Activated T-helper 1 cell treated with anti-CD3 and anti-CD28 coated beads, Interleukin-12 subunit alpha, Interleukin-12 subunit beta, Interleukin-2, Interleukin-4 antibody, amounts not matched to agents 30 ng/mL and 10 ng/mL and 1 ng/mL, durations not matched to agents 14 hours and 24 hours and 36 hours (primary cell): ENCODE measurements around the gene C14orf180. TPM values are rescaled to one million over a fixed set of nuclear protein-coding genes. Genes with fewer than 3 reads are reported as not detected.

Experiments
- DNase-seq: peaks from one replicate; pipeline ENCODE4 v3.0.0; 2021; ENCODE audit warnings: low spot score
- H3K27ac Mint-ChIP-seq: one replicate; pipeline ENCODE4 v1.8.0; 2021; ENCODE audit warnings: mild to moderate bottlenecking, mixed read lengths
- H3K27me3 Mint-ChIP-seq: one replicate; pipeline ENCODE4 v1.8.0; 2022; ENCODE audit warnings: mild to moderate bottlenecking, moderate library complexity, mixed read lengths; ENCODE audit not compliant: insufficient read depth
- H3K36me3 Mint-ChIP-seq: one replicate; pipeline ENCODE4 v1.8.0; 2021; ENCODE audit warnings: low read depth, mixed read lengths
- H3K4me1 Mint-ChIP-seq: one replicate; pipeline ENCODE4 v1.8.0; 2021; ENCODE audit warnings: low read depth, mixed read lengths
- H3K4me3 Mint-ChIP-seq: one replicate; pipeline ENCODE4 v1.8.0; 2021; ENCODE audit warnings: mild to moderate bottlenecking, moderate library complexity, mixed read lengths
- H3K9me3 Mint-ChIP-seq: one replicate; pipeline ENCODE4 v1.8.0; 2021; ENCODE audit warnings: mixed read lengths
- intact Hi-C: fragments of 100-400 bp; cut with micrococcal nuclease; formaldehyde crosslinking; loops from one replicate; pipeline ENCODE4 v1.15.1; 2024
- total RNA-seq: library from RNA; stranded (reverse); gene quantifications from 2 replicates; pipeline ENCODE4 v1.2.3, GENCODE V29; 2022

C14orf180 gene
- total RNA-seq, 1 donor from 2014 or later, result not detected

DNA sequence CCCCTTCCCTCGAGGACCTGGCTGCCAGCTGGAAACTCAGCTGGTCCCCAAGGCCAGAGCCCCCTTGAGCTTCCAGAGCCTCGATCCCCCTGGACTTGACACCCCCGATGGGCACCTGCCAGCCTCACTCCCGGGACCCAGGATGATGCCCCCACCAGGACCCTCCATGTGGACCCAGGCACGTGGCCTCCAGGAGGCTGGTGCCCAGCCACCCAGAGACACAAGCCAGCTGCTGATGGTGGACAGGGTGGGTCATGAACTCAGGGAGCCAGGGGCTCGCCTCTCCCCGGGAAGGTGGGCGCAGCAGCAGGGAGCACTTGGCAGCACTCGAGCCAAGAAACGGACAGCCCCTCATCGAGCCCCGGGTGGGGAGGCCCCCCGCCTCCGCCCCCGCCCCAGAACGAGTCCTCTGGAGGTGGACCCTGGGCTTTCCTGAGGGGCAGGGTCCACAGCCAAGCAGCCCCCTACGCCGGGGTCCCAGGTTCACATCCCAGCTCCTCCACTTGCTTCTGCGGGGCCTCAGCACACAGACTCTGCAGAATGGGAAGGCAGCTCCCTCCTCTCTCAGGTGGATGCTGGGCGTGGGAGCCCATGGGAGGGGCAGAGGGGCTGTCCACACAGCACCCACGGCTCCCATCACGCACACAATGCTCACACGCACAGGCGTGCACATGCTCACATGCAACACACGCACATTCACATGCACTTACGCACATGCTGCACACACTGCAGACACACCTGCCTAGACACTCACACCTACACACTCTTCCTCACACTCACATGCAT lies 12.1 kb downstream of the C14orf180 start:
- Mint-ChIP-seq H3K27ac (no peak overlapping the region), H3K4me1 (no peaks in the 10 kb centered on the region), H3K4me3 (no peak overlapping the region), H3K27me3 (no peaks in the 10 kb centered on the region), H3K9me3 (no peaks in the 10 kb centered on the region), H3K36me3 (no peaks in the 10 kb centered on the region)
- no peak for DNase-seq
- intact Hi-C loops, result no loop called here

DNA sequence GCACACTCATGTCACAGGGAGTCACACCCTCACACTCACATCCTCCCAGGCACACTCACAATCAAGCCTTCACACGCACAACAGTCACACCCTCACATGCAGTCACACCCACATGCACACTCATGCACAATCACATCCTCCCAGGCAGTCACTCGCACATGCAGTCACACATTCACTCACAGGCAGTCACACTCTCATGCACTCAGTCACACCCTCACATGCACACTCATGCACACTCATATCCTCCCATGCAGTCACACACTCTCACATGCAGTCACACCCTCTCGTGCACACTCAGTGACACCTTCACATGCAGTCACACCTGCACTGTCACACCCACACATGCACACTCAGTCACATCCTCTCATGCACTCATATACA lies 12.7 kb downstream of the C14orf180 start:
- Mint-ChIP-seq H3K4me3 (no peak overlapping the region), H3K27me3 (no peaks in the 10 kb centered on the region), H3K4me1 (no peaks in the 10 kb centered on the region), H3K27ac (no peak overlapping the region), H3K9me3 (no peaks in the 10 kb centered on the region), H3K36me3 (no peaks in the 10 kb centered on the region)
- DNase-seq, result no peak
- intact Hi-C loops, result no loop called here

DNA sequence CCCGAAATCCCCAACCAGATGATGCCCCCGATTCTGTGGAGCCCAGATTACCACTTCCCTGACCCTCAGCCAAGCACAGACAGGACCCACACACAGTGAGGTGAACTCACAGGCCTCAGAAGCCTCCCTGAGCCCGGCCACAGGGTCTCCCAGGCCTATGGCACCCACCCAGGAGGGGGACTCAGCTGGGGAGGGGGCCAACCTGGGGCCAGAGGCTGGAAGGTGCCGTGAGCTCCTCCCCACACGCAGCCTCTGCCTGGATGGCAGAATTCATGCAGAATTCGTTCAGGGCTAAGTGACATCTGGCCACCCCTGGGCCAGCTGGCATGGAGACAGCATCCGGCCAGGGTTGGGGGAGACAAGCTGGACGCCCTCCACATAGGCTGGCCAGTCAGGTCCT lies 13.2 kb downstream of the C14orf180 start:
- Mint-ChIP-seq H3K4me3 (no peak overlapping the region), H3K9me3 (no peaks in the 10 kb centered on the region), H3K27me3 (no peaks in the 10 kb centered on the region), H3K27ac (no peak overlapping the region), H3K36me3 (no peaks in the 10 kb centered on the region), H3K4me1 (no peaks in the 10 kb centered on the region)
- DNase-seq, result no peak
- intact Hi-C loops, result no loop called here

DNA sequence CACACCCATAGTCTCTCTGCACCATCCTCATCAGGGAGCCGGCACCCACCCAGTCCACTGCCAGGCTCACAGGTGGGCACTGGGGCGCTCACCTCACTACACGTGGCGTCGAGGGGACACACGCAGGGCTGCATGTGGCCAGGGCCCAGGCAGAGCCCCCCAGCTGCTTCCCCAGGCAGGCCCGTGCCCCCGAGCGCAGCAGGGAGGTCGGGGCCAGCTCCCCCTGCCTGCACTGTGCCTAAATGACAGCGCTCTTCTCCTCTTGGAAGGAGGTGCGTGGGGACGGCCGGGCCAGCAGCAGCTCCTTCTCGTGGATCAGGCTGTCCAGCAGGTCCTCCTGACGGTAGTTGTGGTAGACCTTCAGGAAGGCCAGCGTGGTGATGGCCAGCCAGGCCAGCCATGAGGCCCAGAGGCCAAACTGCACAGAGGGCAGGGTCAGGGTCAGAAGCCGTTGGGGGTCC lies 13.7 kb downstream of the C14orf180 start:
- no peaks in the 10 kb centered on the region for H3K27me3 Mint-ChIP-seq
- H3K27ac Mint-ChIP-seq, result no peak overlapping the region
- H3K4me1 Mint-ChIP-seq, result no peaks in the 10 kb centered on the region
- no peak for DNase-seq
- no peaks in the 10 kb centered on the region for H3K36me3 Mint-ChIP-seq
- intact Hi-C loops, result no loop called here
- no peaks in the 10 kb centered on the region for H3K9me3 Mint-ChIP-seq
- no peak overlapping the region for H3K4me3 Mint-ChIP-seq

DNA sequence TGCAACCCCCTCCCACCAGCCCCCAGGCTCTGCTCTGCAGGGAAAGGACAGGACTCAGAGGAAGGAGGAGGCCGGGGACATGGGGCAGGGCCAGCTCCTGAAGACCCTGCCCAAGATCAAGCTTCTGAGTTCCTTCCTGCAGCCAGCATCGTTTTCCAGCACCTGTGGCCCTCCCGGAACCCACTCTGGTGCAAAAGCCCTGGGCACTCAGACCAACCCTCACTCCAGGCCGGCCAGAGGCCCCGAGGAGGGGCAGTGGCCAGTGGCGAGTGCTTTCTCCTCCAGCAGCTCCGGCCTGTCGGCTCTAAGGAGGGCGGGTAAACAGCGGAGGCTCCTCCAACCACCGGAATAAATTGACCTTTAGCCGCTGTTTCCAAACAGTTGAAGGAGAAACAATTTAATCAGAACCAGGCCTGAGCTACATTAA lies 14.2 kb downstream of the C14orf180 start:
- Mint-ChIP-seq H3K27ac (no peak overlapping the region), H3K36me3 (no peaks in the 10 kb centered on the region)
- intact Hi-C loops, result no loop called here

DNA sequence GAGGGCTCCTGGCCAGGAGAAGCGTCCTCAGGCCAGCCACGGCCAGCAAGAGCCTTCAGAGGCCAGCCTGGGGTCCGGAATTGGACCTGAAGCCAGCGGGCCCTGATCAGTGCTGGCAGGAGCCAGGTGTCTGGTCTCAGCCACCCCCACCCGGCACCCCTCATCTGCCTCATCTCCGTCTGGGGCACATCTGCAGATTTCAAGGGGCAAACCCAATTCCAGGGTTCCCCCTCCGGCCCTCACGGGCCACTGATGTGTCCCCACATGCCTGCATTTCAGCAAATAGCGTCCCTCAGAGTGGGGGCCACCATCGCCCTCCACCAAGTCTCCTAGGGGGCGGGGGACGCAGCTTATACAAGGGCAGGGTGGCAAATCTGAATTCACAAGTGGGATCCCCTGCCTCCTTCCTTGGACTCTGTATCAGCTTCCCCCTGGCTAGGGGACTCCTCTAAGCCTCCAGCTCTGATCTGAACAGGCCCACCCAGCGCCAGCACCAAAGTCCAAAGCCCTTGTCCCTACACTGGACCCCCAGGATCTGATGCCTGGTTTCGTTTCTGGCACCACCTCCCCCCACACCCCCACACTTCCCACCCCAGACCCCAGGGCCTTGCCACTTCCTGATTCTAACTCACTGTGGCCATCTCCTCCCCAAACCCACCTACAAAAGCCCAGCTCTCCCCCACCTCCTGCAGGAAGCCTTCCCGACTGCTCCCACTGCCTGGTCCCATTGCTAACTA lies 14.9 kb downstream of the C14orf180 start:
- H3K4me1 Mint-ChIP-seq, result no peaks in the 10 kb centered on the region
- no peak overlapping the region for H3K4me3 Mint-ChIP-seq
- H3K27me3 Mint-ChIP-seq, result peaks cover 2% of the 10 kb centered on the region
- no peak overlapping the region for H3K27ac Mint-ChIP-seq
- H3K9me3 Mint-ChIP-seq, result no peaks in the 10 kb centered on the region
- intact Hi-C loops, result no loop called here
- no peak for DNase-seq
- H3K36me3 Mint-ChIP-seq, result no peaks in the 10 kb centered on the region

More for the DNA sequence above, 14.2 kb downstream of the C14orf180 start:
- Mint-ChIP-seq H3K4me3 (no peak overlapping the region), H3K27me3 (no peaks in the 10 kb centered on the region), H3K4me1 (no peaks in the 10 kb centered on the region), H3K9me3 (no peaks in the 10 kb centered on the region)
- DNase-seq, result no peak

DNA sequence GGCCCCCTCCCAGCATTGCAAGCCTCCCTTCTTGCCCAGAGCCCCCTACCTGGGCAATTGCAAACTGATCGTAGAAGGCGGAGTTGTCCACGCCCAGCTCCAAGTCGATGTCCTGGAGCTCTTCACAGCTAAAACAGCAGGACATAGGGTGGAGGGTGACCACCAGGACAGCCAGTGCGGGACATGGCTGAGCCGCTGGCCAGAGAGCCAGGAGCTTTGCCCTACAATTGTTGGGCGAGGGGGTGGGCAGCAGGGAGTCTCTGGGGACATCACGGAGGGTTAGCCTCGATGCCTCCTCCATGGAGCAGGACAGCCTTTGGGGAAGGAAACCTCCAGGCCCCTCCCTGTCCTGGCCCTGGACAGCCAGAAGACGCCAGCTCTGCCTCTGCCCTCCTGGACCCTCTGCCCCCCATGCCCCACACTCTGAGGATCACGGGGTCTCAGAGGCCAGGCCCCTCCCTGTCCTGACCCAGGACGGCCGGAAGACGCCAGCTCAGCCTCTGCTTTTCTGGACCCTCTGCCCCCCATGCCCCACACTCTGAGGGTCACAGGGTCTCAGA lies 15.6 kb downstream of the C14orf180 start:
- peaks cover 3% of the 10 kb centered on the region for H3K27me3 Mint-ChIP-seq
- intact Hi-C loops, result no loop called here
- DNase-seq, result no peak
- no peaks in the 10 kb centered on the region for H3K4me1 Mint-ChIP-seq
- no peak overlapping the region for H3K4me3 Mint-ChIP-seq
- no peaks in the 10 kb centered on the region for H3K36me3 Mint-ChIP-seq
- H3K9me3 Mint-ChIP-seq, result no peaks in the 10 kb centered on the region
- H3K27ac Mint-ChIP-seq, result no peak overlapping the region

DNA sequence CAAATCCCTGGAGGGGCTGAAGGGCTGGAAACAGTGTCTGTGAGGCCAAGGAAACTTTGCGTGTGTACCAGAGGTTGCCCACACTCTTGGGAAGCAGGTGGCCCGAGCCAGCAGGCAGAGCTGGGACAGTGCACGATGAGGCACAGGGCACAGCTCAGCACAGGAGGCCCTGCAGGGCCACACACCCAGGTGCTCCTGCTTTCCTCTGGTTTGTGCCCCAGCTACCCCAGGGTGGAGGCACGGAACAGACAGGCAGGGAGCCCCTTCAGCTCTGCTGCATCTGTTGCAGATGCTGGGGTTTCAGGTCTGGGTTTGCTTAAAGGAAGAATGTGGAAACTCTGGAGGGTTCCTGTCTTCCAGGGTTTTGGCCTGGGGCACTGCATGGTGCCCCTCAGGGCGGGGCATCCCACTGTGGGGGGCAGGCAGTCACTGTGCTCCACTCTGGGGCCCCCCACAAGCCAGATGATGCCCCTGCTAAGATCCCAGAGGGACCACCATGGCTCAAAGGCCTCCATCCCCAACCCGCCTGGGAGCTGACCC lies 16.4 kb downstream of the C14orf180 start:
- intact Hi-C loops, result no loop called here
- peaks cover 3% of the 10 kb centered on the region for H3K27me3 Mint-ChIP-seq
- no peak for DNase-seq
- no peak overlapping the region for H3K27ac Mint-ChIP-seq
- H3K36me3 Mint-ChIP-seq, result no peaks in the 10 kb centered on the region
- no peaks in the 10 kb centered on the region for H3K9me3 Mint-ChIP-seq
- H3K4me1 Mint-ChIP-seq, result no peaks in the 10 kb centered on the region
- H3K4me3 Mint-ChIP-seq, result no peak overlapping the region

DNA sequence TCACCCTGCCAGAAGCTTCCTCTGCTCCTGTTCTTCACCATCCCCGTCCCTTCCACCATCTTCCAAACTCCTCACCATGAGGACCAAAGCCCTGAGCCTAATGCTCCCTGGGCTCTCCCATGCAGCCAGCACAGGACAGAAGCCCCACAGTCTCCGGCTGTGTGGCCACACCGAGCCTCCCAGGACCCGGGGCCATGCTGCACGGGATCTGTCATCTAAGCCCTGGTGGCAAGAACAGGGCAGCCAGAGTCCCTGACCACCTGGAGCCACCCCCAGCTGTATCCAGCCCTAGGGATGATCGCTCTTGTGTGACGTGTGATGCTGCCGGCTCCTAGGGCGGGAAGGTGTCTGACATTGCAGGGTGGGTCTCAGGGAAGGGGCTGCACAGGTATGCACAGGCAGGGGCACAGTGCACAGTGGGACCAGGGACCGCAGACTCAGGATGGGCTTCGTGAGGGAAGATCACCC lies 16.9 kb downstream of the C14orf180 start:
- Mint-ChIP-seq H3K27ac (no peak overlapping the region), H3K9me3 (no peaks in the 10 kb centered on the region), H3K36me3 (no peaks in the 10 kb centered on the region), H3K4me1 (no peaks in the 10 kb centered on the region), H3K27me3 (peaks cover 3% of the 10 kb centered on the region), H3K4me3 (no peak overlapping the region)
- no peak for DNase-seq
- intact Hi-C loops, result no loop called here

DNA sequence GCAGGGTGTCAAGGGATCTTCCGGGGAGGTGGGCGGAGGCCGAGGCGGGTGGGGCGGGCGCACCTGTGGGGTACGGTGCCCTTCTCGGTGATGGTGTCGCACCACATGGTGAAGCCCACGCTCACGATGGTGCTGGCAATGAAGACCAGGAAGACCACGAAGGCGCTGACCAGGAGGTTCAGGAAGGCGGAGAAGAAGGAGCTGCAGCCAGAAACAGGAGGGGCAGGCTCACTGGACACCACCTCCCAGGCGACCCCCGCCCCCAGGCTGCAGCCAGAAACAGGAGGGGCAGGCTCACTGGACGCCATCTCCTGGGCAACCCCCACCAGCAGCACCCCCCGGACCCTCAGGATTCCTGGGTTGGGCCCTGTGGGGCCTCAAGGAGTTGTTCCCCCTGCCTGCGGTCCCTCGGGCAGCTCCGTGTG lies 17.4 kb downstream of the C14orf180 start:
- Mint-ChIP-seq H3K27me3 (peaks cover 3% of the 10 kb centered on the region), H3K4me1 (no peaks in the 10 kb centered on the region), H3K27ac (no peak overlapping the region), H3K9me3 (no peaks in the 10 kb centered on the region), H3K4me3 (no peak overlapping the region), H3K36me3 (no peaks in the 10 kb centered on the region)
- intact Hi-C loops, result no loop called here
- no peak for DNase-seq

DNA sequence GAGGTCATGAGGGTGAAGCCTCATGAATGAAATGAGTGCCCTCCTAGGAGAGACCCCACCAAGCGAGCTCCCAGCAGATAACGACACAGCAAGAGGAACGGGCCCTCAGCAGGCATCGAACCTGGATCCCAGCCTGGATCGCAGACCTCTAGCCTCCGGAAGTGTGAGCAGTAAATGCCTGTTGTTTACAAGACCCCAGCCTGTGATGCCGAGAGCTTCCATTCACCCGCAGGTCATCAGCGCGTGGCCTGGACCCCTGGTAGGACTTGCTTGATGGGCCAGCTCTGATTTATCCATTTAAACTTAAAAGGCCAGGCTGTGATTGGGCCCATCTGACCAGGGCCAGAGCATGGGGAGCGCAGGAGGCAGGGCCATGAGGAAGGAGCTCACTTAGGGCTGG lies 18.0 kb downstream of the C14orf180 start:
- intact Hi-C loops, result no loop called here
- H3K27ac Mint-ChIP-seq, result no peak overlapping the region
- H3K4me3 Mint-ChIP-seq, result no peak overlapping the region
- no peak for DNase-seq
- no peaks in the 10 kb centered on the region for H3K9me3 Mint-ChIP-seq
- no peaks in the 10 kb centered on the region for H3K4me1 Mint-ChIP-seq
- H3K36me3 Mint-ChIP-seq, result no peaks in the 10 kb centered on the region
- peaks cover 7% of the 10 kb centered on the region for H3K27me3 Mint-ChIP-seq

DNA sequence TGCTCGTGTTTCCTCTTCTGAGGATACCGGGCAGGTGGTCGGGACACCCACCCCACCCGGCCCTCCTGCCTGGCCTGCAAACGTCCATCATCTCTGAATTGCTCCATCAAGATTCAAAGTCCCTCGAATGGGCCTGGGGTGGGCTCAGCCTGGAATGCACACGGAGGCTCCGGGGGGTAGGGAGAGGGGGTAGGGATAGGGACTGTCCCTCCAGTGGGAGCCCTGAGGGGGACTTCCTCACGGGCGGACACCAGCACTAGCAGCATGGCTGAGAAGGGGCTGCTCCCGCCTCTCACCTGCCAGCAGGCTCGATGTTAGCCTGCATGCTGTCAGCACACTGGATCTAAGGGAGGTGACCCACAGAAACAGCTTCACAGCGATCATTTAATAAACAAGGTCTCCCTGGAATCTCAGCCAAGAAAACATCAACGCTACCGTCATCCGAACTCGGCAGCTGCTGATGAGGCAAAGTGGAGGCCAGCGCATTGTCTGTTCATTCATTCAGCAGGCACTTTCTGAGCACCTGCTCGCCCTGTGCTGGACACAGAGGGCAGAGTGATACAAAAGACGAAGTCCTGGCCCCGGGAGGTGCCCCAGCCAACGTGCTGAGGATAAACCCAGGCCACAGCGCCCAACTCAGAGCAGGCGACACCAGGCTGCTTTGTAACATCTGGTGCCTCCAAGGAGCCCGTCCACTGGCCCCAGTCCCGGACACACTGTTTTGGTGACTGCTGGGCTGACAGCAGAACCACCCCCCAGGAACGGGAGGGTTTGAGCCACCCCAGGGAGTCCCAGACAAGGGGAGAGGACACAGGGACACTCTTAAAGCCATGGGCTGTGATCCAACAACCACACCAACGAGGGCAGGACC lies 18.7 kb downstream of the C14orf180 start:
- Mint-ChIP-seq H3K27me3 (peaks cover 9% of the 10 kb centered on the region), H3K27ac (no peak overlapping the region), H3K4me3 (no peak overlapping the region), H3K4me1 (no peaks in the 10 kb centered on the region), H3K9me3 (no peaks in the 10 kb centered on the region), H3K36me3 (no peaks in the 10 kb centered on the region)
- DNase-seq, result no peak
- intact Hi-C loops, result no loop called here
